ENCODE results near the gene WWOX.

Gene WWOX

GRCh38 chr16:78065319-78065718 is 34.1 kb upstream of the WWOX start:
- H3K4me3 ChIP-seq (replicated peaks; ENCODE audit: low read depth, low read length) = no peak overlapping the region
- no peak for DNase-seq (ENCODE audit: extremely low read depth, insufficient read length)
- no peaks in the 10 kb centered on the region for H3K27me3 ChIP-seq (replicated peaks; ENCODE audit: control insufficient read depth, insufficient read depth, low read length)
- no peaks in the 10 kb centered on the region for H3K36me3 ChIP-seq (ENCODE audit: control insufficient read depth, insufficient read depth, low read length)
- no peak for TF ChIP-seq CTCF (IDR thresholded peaks at IDR 0.05; ENCODE audit: insufficient read depth, low read length, poor library complexity, severe bottlenecking)

DNA sequence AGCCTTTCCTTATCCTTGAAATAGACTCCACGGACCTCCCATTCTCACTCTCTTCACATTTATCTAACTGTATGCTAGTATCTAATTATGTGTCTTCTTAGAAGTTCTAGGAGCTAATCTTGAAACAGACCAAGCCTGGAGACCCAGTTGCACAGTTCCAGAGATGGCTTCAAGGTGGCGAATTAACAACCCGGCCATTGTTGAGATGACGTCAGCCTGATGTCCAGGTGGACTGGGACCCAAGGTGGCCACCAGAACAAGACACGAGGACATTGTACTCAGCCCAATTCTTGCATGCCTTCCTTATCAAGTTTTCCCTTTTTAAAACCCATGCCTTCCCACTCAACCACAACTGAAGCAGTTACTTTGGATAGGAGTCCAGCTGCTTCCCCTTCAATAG is 29.5 kb upstream of the WWOX start:
- no peak overlapping the region for H3K4me3 ChIP-seq (replicated peaks; ENCODE audit: low read depth, low read length)
- no peak for TF ChIP-seq CTCF (IDR thresholded peaks at IDR 0.05; ENCODE audit: insufficient read depth, low read length, poor library complexity, severe bottlenecking)
- no peaks in the 10 kb centered on the region; the same call in 1 of the 2 replicates for H3K27me3 ChIP-seq (replicated peaks; ENCODE audit: control insufficient read depth, insufficient read depth, low read length)
- H3K36me3 ChIP-seq (ENCODE audit: control insufficient read depth, insufficient read depth, low read length) = no peaks in the 10 kb centered on the region
- no peak for DNase-seq (ENCODE audit: extremely low read depth, insufficient read length)

DNA sequence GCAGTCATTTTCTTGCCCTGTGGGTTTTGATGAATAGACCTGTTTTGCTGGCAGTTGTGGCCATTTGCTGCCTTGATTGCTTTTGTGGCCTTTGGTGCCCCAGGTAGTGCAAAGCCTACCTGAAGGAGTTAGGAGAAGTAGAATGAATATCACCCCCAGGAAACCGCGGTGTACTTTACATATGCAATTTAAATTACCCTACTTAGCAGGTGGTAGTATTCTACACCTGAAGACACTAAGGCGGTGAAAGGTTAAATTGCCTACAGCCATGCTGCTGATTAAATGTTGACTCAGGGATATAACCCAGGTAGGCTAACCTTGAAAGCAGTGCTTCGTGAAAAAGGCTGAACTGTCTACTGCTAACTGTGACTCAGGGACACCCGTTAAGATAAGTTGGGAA is 27.2 kb upstream of the WWOX start:
- H3K36me3 ChIP-seq (ENCODE audit: control insufficient read depth, insufficient read depth, low read length) = no peaks in the 10 kb centered on the region
- no peak for TF ChIP-seq CTCF (IDR thresholded peaks at IDR 0.05; ENCODE audit: insufficient read depth, low read length, poor library complexity, severe bottlenecking)
- DNase-seq (ENCODE audit: extremely low read depth, insufficient read length) = no peak
- no peaks in the 10 kb centered on the region; the same call in 1 of the 2 replicates for H3K27me3 ChIP-seq (replicated peaks; ENCODE audit: control insufficient read depth, insufficient read depth, low read length)
- H3K4me3 ChIP-seq (replicated peaks; ENCODE audit: low read depth, low read length) = no peak overlapping the region

DNA sequence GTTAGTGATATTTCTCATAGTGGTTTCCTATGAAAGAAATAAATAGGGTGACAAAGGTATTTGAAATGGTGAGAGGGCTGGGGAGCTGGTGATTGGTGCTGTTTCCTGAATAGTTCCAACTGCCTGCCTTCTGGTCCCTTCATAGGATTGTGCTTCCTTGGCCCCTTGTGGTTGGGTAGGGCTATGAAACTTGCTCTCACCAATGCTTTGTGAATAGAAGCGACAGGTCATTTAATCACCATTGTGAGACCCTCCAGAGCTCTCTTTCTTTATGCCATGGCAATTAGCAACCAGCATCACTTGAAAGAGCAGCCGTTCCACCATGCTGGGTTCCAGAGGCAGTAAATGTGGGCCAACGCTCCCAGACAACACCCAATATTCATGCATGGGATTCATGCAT is 23.7 kb upstream of the WWOX start:
- Histone ChIP-seq H3K4me3 (replicated peaks; ENCODE audit: low read depth, low read length) (no peak overlapping the region), H3K27me3 (replicated peaks; ENCODE audit: control insufficient read depth, insufficient read depth, low read length) (no peaks in the 10 kb centered on the region; the same call in 1 of the 2 replicates), H3K36me3 (ENCODE audit: control insufficient read depth, insufficient read depth, low read length) (no peaks in the 10 kb centered on the region)
- TF ChIP-seq CTCF (IDR thresholded peaks at IDR 0.05; ENCODE audit: insufficient read depth, low read length, poor library complexity, severe bottlenecking) = no peak
- DNase-seq (ENCODE audit: extremely low read depth, insufficient read length) = no peak

DNA sequence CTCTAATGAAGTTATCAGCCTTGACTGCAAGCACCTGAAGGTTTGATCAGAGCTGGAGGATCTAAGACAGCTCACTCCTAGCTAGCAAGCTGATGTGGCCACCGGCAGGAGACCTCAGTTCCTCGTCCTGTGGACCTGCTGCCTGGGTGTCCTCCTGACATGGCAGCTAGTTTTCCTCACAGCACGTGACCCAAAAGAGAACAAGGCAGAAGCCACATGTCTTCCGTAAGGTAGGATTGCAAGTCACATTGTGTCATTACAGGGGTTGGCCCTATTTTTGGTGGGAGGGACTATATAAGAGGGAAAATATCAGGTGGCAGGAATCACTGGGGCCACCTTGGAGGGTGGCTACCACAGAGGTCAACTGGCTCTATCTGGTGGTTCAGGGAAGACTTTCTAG is 18.1 kb upstream of the WWOX start:
- no peak for DNase-seq (ENCODE audit: extremely low read depth, insufficient read length)
- H3K4me3 ChIP-seq (replicated peaks; ENCODE audit: low read depth, low read length) = no peak overlapping the region
- no peak for TF ChIP-seq CTCF (IDR thresholded peaks at IDR 0.05; ENCODE audit: insufficient read depth, low read length, poor library complexity, severe bottlenecking)
- no peaks in the 10 kb centered on the region for H3K36me3 ChIP-seq (ENCODE audit: control insufficient read depth, insufficient read depth, low read length)
- no peaks in the 10 kb centered on the region for H3K27me3 ChIP-seq (replicated peaks; ENCODE audit: control insufficient read depth, insufficient read depth, low read length)

DNA sequence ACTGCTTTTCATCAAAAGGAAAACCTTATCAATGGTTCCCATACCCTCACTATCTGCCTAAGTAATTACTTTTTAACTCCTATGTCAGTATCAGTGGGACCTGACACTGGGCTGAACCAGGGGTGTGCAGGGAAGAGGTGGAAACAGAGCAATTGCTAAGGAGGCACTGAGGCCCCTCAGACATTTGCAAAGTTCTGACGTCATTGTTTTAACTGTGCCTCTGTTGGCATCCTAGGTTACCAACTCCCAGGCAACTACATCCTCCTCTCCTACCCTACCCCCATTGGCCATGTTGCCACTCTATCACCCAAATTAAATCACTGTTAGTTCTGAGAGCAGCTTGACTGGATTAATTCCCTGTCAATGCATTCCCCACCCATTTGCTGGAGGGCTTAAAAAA is 8.0 kb upstream of the WWOX start:
- Histone ChIP-seq H3K4me3 (replicated peaks; ENCODE audit: low read depth, low read length) (no peak overlapping the region), H3K36me3 (ENCODE audit: control insufficient read depth, insufficient read depth, low read length) (no peaks in the 10 kb centered on the region), H3K27me3 (replicated peaks; ENCODE audit: control insufficient read depth, insufficient read depth, low read length) (no peaks in the 10 kb centered on the region)
- DNase-seq (ENCODE audit: extremely low read depth, insufficient read length) = no peak
- TF ChIP-seq CTCF (IDR thresholded peaks at IDR 0.05; ENCODE audit: insufficient read depth, low read length, poor library complexity, severe bottlenecking) = no peak
